Uterus (tissue), 2 donors: ENCODE results near the gene KLHL14.

Source experiments
- CTCF ChIP-seq, 4 experiments: fragments of 200-600 bp in 2 of 4; fragments of 450-650 bp in 2 of 4; sonication (generic) in 2 of 4; IDR thresholded peaks; one replicate each; pipeline ENCODE4 v1.5.1; 2016 to 2019; ENCODE audit warnings: antibody characterized with exemption in 4 of 4, mild to moderate bottlenecking in 2 of 4, moderate library complexity in 1 of 4
- POLR2A ChIP-seq, 2 donors: fragments of 450-650 bp; IDR thresholded peaks; one replicate each; pipeline ENCODE4 v1.6.1; 2016; ENCODE audit warnings: antibody characterized with exemption in 2 of 2, mild to moderate bottlenecking in 1 of 2, moderate library complexity in 1 of 2

DNA sequence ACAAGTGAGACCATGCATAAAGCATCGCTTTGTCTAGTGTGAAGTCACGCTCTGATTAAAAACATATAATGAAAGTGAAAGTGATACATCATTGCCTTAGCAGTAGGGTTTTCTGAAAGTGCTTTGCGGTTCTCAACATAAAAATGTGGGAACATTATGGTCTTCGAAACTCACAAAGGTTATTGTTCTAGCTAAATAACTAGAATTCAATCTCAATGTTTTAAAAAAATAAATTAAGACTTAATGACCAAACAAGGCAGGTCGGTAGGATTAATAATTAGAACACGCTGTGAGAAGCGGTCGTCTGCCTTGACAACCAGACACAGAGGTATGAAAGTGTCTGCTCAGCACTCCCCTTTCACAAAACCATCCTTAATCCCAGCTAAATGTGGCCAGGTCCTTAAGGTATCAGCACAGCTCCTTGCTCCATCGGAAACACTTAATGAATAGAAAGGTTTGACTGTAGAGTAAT, 42.2 kb downstream of the KLHL14 start:
- TF ChIP-seq CTCF (IDR thresholded peaks at IDR 0.05) (no peak), POLR2A (IDR thresholded peaks at IDR 0.05) (no peak)
